Peyer's patch (tissue), 4 donors: ENCODE data around the gene LZTS2.

ENCODE experiments used
- POLR2A ChIP-seq, 2 donors: fragments of 450-650 bp; IDR thresholded peaks; one replicate each; pipeline ENCODE4 v1.5.1; 2017; ENCODE audit warnings: antibody characterized with exemption in 2 of 2, mild to moderate bottlenecking in 2 of 2, moderate library complexity in 2 of 2
- TF ChIP-seq, protein P1 (sequence below), 6 experiments: fragments of 450-650 bp in 4 of 6; fragments of 200-600 bp in 2 of 6; sonication (generic) in 1 of 6; IDR thresholded peaks; one replicate each; pipeline ENCODE4 v1.5.1; 2017 to 2019; ENCODE audit warnings: antibody characterized with exemption in 6 of 6, mild to moderate bottlenecking in 3 of 6, moderate library complexity in 1 of 6

DNA sequence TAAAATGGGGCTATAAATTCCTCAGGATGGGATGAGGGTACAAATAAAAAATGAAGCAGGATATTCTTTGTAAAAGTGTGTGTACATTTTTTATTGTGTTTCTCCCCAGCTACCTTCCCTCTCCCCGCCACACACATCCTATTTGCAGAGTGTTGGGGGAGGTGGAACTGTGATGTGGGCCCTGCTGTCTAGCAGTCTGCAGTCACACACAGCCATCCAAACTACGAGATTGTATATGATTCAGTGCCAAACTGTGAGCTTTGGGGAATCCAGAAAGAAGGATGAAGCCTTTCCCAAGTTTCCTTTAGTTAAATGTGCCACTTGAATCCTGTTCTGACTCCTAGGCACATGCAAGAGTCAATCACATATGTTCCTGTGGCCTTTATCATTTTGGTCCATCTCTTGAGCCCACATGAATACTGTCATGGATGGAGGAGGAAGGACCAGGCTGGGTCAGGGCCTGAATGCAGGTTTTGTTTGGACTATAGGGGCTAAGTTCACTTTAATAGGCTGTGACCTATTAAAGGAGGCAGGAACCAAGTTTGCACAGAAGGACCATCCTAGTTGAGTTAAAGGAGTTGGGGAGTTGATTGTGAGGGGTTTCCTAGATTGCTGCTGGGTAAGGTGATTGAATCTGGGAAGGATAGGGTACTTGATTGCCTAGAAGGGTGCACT, 31.4 kb upstream of the LZTS2 start:
- no peak for TF ChIP-seq POLR2A (IDR thresholded peaks at IDR 0.05)
- TF ChIP-seq, protein P1, sequence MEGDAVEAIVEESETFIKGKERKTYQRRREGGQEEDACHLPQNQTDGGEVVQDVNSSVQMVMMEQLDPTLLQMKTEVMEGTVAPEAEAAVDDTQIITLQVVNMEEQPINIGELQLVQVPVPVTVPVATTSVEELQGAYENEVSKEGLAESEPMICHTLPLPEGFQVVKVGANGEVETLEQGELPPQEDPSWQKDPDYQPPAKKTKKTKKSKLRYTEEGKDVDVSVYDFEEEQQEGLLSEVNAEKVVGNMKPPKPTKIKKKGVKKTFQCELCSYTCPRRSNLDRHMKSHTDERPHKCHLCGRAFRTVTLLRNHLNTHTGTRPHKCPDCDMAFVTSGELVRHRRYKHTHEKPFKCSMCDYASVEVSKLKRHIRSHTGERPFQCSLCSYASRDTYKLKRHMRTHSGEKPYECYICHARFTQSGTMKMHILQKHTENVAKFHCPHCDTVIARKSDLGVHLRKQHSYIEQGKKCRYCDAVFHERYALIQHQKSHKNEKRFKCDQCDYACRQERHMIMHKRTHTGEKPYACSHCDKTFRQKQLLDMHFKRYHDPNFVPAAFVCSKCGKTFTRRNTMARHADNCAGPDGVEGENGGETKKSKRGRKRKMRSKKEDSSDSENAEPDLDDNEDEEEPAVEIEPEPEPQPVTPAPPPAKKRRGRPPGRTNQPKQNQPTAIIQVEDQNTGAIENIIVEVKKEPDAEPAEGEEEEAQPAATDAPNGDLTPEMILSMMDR (IDR thresholded peaks at IDR 0.05), result no peak
